CD4-positive, alpha-beta T cell (primary cell): ENCODE results near the gene SLAMF1. TPM values are rescaled to one million over a fixed set of nuclear protein-coding genes. Genes with fewer than 3 reads are reported as not detected.

ENCODE experiments used
- ATAC-seq: fragments of 200-7000 bp; cut with Tn5 transposase; one replicate; pipeline ENCODE4 v1.10.0; 2022; ENCODE audit warnings: mild to moderate bottlenecking; ENCODE audit not compliant: poor library complexity
- CTCF ChIA-PET: fragments of 350-600 bp; sonication (Branson Sonifier 250); formaldehyde crosslinking; loops from one replicate; lab custom pipeline; 2021; ENCODE audit warnings: antibody characterized with exemption, inconsistent platforms; lab: Charles Lee
- POLR2A ChIA-PET: fragments of 350-600 bp; sonication (Branson Sonifier 250); formaldehyde crosslinking; loops from one replicate; lab custom pipeline; 2021; ENCODE audit warnings: antibody characterized with exemption, inconsistent platforms; lab: Charles Lee
- DNase-seq, 14 experiments: peaks; one replicate each; pipeline ENCODE4 v3.0.0-alpha.2; 2013 to 2020; ENCODE audit warnings: mixed read lengths in 2 of 14
- H3K27ac ChIP-seq, 2 donors: one replicate each; pipeline versions ENCODE4 v1.5.1 to v1.7.0; 2013; ENCODE audit warnings: low read length in 2 of 2, low read depth in 1 of 2, mild to moderate bottlenecking in 1 of 2
- H3K27me3 ChIP-seq, 2 experiments: 1 replicate in 1 of 2; 2 replicates in 1 of 2; pipeline versions ENCODE4 v1.6.1 to v1.7.0; 2013; ENCODE audit warnings: low read length in 2 of 2, control low read depth in 1 of 2, mild to moderate bottlenecking in 1 of 2, moderate library complexity in 1 of 2; ENCODE audit not compliant: insufficient read depth in 2 of 2, control insufficient read depth in 1 of 2
- H3K36me3 ChIP-seq: one replicate; pipeline ENCODE4 v1.6.1; 2013; ENCODE audit warnings: low read length, control low read depth; ENCODE audit not compliant: insufficient read depth
- H3K4me1 ChIP-seq: one replicate; pipeline ENCODE4 v1.6.1; 2013; ENCODE audit warnings: low read length, control low read depth; ENCODE audit not compliant: insufficient read depth
- H3K4me3 ChIP-seq: one replicate; pipeline ENCODE4 v1.5.1; 2013; ENCODE audit warnings: mild to moderate bottlenecking, low read length, moderate library complexity
- H3K9me3 ChIP-seq, 2 experiments: 1 replicate in 1 of 2; 2 replicates in 1 of 2; pipeline versions ENCODE4 v1.6.1 to v1.7.0; 2013; ENCODE audit warnings: low read length in 2 of 2, mild to moderate bottlenecking in 2 of 2, control low read depth in 1 of 2, moderate library complexity in 1 of 2; ENCODE audit not compliant: control insufficient read depth in 1 of 2, insufficient read depth in 1 of 2
- H3K27ac Mint-ChIP-seq: one replicate; pipeline ENCODE4 v1.8.0; 2020; ENCODE audit warnings: mixed read lengths
- H3K27me3 Mint-ChIP-seq: one replicate; pipeline ENCODE4 v1.8.0; 2021; ENCODE audit warnings: mixed read lengths
- H3K36me3 Mint-ChIP-seq: one replicate; pipeline ENCODE4 v1.8.0; 2021; ENCODE audit warnings: low read depth, mixed read lengths
- H3K4me1 Mint-ChIP-seq: one replicate; pipeline ENCODE4 v1.8.0; 2021; ENCODE audit warnings: low read depth, mixed read lengths
- H3K4me3 Mint-ChIP-seq: one replicate; pipeline ENCODE4 v1.8.0; 2020; ENCODE audit warnings: mild to moderate bottlenecking, mixed read lengths
- H3K9me3 Mint-ChIP-seq: one replicate; pipeline ENCODE4 v1.8.0; 2020; ENCODE audit warnings: mixed read lengths
- intact Hi-C, 2 experiments: fragments of 100-400 bp; cut with DNase I in 1 of 2; cut with micrococcal nuclease in 1 of 2; formaldehyde crosslinking; loops; one replicate each; pipeline versions ENCODE4 v1.15.1 to v1.9.0; 2023 to 2025; cut with DNase I, micrococcal nuclease
- total RNA-seq, 174 experiments: library from RNA in 2 of 174; stranded (reverse) in 2 of 174; gene quantifications; one replicate each; pipeline ENCODE4 v1.2.3 and lab custom pipeline; 2021 to 2026
- TF ChIP-seq, protein P1 (sequence below): fragments of 200-600 bp; IDR thresholded peaks from one replicate; pipeline ENCODE4 v1.8.0; 2022; ENCODE audit warnings: antibody characterized with exemption, mild to moderate bottlenecking

SLAMF1 gene
- total RNA-seq, 2 experiments from 2014 or later = 39.4 to 39.8 TPM

DNA sequence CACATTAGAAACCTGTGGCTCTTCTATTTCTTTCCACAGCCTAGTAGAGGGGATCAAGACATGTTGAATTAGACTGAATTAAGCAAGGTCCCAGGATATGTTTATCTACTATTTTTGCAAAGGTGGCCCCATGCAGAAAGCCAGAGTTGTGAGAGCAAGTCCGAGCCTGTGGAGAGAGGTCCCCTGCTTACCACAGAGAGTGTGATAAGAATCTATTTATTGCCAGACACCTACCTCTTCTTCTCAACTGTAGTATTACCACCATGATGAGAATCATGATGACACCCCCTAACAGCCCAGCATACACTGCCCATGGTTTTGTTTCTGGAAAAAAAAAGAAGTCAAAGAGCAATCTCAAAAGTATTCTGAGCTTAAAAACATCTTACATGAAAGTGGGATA lies 23.0 kb downstream of the SLAMF1 start:
- DNase-seq (peak in 1 of 14 experiments; percentile 26), ATAC-seq (no peak)
- Mint-ChIP-seq H3K9me3 (no peaks in the 10 kb centered on the region), H3K4me3 (peak overlapping the region; percentile 70), H3K4me1 (peaks cover 96% of the 10 kb centered on the region), H3K27me3 (no peaks in the 10 kb centered on the region), H3K36me3 (peaks cover 90% of the 10 kb centered on the region), H3K27ac (peak overlapping the region; percentile 97)
- H3K9me3 ChIP-seq = no peaks in the 10 kb centered on the region
- intact Hi-C loops = loop anchor here (2.0 to 5.0 kb wide), 2 partner anchors 19 to 143 kb away; no protein-coding TSS in a partner anchor
- no peak overlapping the region for H3K4me3 ChIP-seq
- ChIA-PET CTCF (interaction anchor here (0.9 to 1.4 kb wide), 2 partner anchors 16 to 50 kb away, joined by 3 read pairs; no protein-coding TSS in a partner anchor), POLR2A (interaction anchor here (0.7 to 2.1 kb wide), 4 partner anchors 23 to 158 kb away, joined by 3 to 14 read pairs (median 4); partner anchors contain the start of gene SLAMF1)
- no peaks in the 10 kb centered on the region for H3K27me3 ChIP-seq
- H3K4me1 ChIP-seq = peaks cover 73% of the 10 kb centered on the region
- peak overlapping the region; percentile 36 to 49 for H3K27ac ChIP-seq
- H3K36me3 ChIP-seq = peaks cover 62% of the 10 kb centered on the region
- TF ChIP-seq, protein P1, sequence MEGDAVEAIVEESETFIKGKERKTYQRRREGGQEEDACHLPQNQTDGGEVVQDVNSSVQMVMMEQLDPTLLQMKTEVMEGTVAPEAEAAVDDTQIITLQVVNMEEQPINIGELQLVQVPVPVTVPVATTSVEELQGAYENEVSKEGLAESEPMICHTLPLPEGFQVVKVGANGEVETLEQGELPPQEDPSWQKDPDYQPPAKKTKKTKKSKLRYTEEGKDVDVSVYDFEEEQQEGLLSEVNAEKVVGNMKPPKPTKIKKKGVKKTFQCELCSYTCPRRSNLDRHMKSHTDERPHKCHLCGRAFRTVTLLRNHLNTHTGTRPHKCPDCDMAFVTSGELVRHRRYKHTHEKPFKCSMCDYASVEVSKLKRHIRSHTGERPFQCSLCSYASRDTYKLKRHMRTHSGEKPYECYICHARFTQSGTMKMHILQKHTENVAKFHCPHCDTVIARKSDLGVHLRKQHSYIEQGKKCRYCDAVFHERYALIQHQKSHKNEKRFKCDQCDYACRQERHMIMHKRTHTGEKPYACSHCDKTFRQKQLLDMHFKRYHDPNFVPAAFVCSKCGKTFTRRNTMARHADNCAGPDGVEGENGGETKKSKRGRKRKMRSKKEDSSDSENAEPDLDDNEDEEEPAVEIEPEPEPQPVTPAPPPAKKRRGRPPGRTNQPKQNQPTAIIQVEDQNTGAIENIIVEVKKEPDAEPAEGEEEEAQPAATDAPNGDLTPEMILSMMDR = no peak

DNA sequence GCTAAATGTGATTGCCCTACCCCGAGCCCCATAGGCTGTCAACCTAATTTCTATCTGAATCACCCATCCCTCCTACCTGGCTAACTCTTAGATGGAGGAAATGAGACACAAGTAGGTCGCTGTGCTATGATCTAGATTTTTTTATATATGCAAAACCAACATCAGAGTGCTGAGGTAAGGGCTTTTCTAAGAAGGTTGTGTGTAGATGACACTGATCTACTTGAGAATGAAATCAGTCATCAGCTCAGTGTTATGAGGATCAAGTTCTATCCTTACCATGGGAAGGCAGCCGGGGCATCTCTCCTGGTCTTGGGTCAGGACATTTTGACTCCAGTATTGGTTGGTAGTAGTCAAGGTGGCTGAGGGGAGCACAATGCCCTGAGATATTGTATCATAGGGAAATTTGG lies 23.6 kb downstream of the SLAMF1 start:
- Mint-ChIP-seq H3K4me1 (peaks cover 96% of the 10 kb centered on the region), H3K27ac (peak overlapping the region; percentile 97), H3K4me3 (peak overlapping the region; percentile 70), H3K36me3 (peaks cover 90% of the 10 kb centered on the region), H3K9me3 (no peaks in the 10 kb centered on the region), H3K27me3 (no peaks in the 10 kb centered on the region)
- DNase-seq = peak in 4 of 14 experiments; percentile 43 to 79 (median 70)
- H3K27ac ChIP-seq = peak overlapping the region; percentile 36 to 49
- CTCF ChIA-PET = interaction anchor here (0.9 to 1.3 kb wide), 4 partner anchors 17 to 58 kb away, joined by 3 to 6 read pairs (median 4); no protein-coding TSS in a partner anchor
- POLR2A ChIA-PET = interaction anchor here (0.9 kb wide), 1 partner anchor 42 kb away, joined by 3 read pairs; no protein-coding TSS in a partner anchor
- peaks cover 71% of the 10 kb centered on the region for H3K4me1 ChIP-seq
- H3K9me3 ChIP-seq = no peaks in the 10 kb centered on the region
- intact Hi-C loops = loop anchor here (2.0 to 5.0 kb wide), 2 partner anchors 20 to 144 kb away; no protein-coding TSS in a partner anchor
- no peaks in the 10 kb centered on the region for H3K27me3 ChIP-seq
- peak; percentile 66 for ATAC-seq
- no peak overlapping the region for H3K4me3 ChIP-seq
- TF ChIP-seq, protein P1 = no peak
- peaks cover 62% of the 10 kb centered on the region for H3K36me3 ChIP-seq

DNA sequence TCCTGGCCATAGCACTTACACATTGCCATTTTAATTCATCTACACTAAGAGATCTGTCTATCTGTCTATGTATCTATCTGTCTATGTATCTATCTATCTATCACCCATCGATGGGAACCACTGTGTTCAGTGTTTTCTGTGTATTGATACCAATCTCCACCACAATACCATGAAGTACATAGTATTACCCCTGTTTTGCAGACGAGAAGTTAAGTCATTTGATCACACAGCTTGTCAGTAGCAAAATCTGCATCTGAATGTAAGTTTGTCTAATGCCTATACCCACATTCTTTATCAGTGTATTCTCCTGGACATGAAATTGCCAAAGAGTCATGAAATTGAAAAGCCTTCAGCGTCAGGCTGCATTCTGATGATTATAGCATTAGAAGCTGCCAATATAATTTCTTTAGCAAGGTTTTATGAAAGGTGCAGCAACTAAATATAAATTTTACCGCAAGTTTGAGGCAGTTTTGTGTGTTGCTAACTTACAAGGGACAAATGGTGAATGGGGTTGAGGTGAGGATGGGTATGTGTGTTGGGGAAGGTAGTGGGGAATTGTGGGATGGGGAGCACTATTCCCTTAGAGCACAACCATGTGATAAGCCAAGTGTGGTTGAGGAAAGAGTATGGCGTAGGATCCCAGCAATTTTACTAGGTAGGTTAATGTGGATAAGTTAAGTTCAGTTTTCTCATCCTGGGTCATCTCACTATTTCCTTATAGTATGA lies 24.2 kb downstream of the SLAMF1 start:
- Mint-ChIP-seq H3K27ac (peak overlapping the region; percentile 97), H3K27me3 (no peaks in the 10 kb centered on the region), H3K36me3 (peaks cover 90% of the 10 kb centered on the region), H3K4me3 (peak overlapping the region; percentile 70), H3K4me1 (peaks cover 96% of the 10 kb centered on the region), H3K9me3 (no peaks in the 10 kb centered on the region)
- ATAC-seq (no peak), DNase-seq (peak in 1 of 14 experiments; percentile 1)
- intact Hi-C loops = loop anchor here (2.0 to 5.0 kb wide), 2 partner anchors 20 to 145 kb away; no protein-coding TSS in a partner anchor
- no peaks in the 10 kb centered on the region for H3K27me3 ChIP-seq
- peaks cover 69% of the 10 kb centered on the region for H3K4me1 ChIP-seq
- no peak overlapping the region for H3K4me3 ChIP-seq
- H3K27ac ChIP-seq = peak overlapping the region in 1 of 2 donors; percentile 47
- ChIA-PET CTCF (interaction anchor here (0.9 to 1.3 kb wide), 6 partner anchors 16 to 59 kb away, joined by 3 to 7 read pairs (median 4); partner anchors contain the start of gene SLAMF1), POLR2A (interaction anchor here (0.9 kb wide), 1 partner anchor 42 kb away, joined by 3 read pairs; no protein-coding TSS in a partner anchor)
- H3K36me3 ChIP-seq = peaks cover 61% of the 10 kb centered on the region
- TF ChIP-seq, protein P1 = no peak
- H3K9me3 ChIP-seq = no peaks in the 10 kb centered on the region
